ENCODE results near the gene CRACDL.

- no peak for TF ChIP-seq POLR2A (IDR thresholded peaks at IDR 0.05; ENCODE audit: low read depth, low read length)
- TF ChIP-seq POLR2AphosphoS5 (IDR thresholded peaks at IDR 0.05; ENCODE audit: low read depth, low read length): no peak
- no peak for TF ChIP-seq TAF1 (IDR thresholded peaks at IDR 0.05; ENCODE audit: low read depth, low read length)
- TF ChIP-seq SPI1 (IDR thresholded peaks at IDR 0.05; ENCODE audit: low read depth, low read length): no peak
These were observed 106.3 kb downstream of the CRACDL start for GRCh38 chr2:98829581-98830270.
